HG03439 (cell line): ENCODE measurements around the gene RPS3.
"Not testable (repeated sequence)": the region's sequence is repeated elsewhere in the genome, so short reads cannot be mapped to it uniquely, and the experiment has no call there.

ENCODE experiments used
- ATAC-seq: cut with Tn5 transposase; IDR thresholded peaks from one replicate; pipeline ENCODE4 v1.9.1; 2021; ENCODE audit warnings: mild to moderate bottlenecking, moderate library complexity; ENCODE audit not compliant: unreplicated experiment

RPS3 gene

DNA sequence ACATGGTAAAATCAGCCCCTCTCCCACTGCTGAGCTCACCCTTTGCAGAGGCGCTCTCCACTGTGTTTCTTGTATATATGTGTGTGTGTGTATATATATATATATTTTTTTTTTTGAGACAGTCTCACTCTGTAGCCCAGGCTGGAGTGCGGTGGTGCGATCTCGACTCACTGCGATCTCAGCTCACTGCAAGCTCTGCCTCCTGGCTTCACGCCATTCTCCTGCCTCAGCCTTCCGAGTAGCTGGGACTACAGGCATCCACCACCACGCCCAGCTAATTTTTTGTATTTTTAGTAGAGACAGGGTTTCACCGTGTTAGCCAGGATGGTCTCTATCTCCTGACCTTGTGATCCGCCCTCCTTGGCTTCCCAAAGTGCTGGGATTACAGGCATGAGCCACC lies 13.8 kb downstream of the RPS3 start:
- ATAC-seq, result not testable (repeated sequence)

DNA sequence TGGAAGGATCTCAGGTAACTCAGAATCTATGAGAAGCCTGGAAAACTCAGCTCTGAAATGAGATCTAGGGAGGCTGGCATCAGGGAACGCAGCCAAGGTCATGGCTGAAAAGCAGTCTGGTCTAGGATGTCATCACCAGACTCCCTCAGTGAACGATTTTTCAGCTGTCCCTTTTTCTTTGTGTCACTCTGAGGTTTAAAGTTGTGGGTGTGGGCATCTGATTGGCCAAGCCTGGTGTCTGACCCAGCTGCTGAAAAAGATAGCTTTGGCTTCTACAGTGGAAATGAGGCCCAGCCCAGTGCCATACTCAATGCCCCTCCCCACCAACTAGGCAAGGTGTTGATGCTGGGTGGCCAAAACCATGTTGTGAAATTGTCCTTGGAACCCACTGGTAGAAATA lies 14.5 kb downstream of the RPS3 start:
- no peak for ATAC-seq

- no peak for ATAC-seq
These were observed 21.1 kb downstream of the RPS3 start for GRCh38 chr11:75420224-75421034.

GRCh38 chr11:75421035-75421602 lies 21.8 kb downstream of the RPS3 start:
- ATAC-seq, result no peak

GRCh38 chr11:75421902-75422247 lies 22.6 kb downstream of the RPS3 start:
- ATAC-seq, result no peak

- no peak for ATAC-seq
These were observed 23.2 kb downstream of the RPS3 start for GRCh38 chr11:75422248-75423231.

DNA sequence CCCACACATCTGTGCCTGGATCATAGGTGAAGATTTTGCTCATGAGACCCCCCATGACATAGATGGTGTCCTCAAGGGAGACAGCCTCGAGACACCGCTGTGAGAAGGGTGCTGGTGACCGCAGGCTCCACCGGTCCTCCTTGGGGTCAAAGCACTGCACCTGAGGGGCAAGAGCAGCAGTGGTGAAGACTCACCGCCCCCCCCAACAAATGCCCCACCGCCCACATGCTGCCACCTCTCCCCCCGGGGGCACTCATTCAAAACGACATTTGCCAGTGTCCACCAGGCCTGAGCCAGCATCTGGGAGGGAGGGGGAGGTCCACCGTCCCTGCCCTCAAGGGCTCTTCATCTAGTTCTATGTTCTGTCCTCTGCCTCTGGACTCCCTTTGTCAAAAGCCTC lies 24.4 kb downstream of the RPS3 start:
- no peak for ATAC-seq

GRCh38 chr11:75424396-75424795 lies 25.1 kb downstream of the RPS3 start:
- no peak for ATAC-seq

- no peak for ATAC-seq
These were observed 26.1 kb downstream of the RPS3 start for GRCh38 chr11:75425422-75425821.

DNA sequence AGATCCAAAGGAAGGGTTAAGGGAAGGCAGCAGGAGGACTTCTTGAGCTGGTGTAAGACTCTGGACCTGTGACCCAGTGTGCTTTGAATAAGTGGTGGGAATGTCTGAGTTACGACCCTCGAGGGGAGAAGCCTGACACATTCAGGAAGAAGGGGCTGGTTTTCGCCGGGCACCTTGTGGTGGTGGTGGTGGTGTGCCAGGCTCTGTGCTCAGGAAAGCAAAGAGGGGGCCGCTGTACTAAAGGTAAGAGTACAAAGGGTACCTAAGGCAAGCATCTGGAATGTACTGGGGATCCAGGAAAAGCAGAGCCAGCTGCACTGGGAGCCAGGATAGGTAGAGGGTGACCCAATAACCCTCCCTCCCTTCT lies 27.4 kb downstream of the RPS3 start:
- ATAC-seq, result no peak

DNA sequence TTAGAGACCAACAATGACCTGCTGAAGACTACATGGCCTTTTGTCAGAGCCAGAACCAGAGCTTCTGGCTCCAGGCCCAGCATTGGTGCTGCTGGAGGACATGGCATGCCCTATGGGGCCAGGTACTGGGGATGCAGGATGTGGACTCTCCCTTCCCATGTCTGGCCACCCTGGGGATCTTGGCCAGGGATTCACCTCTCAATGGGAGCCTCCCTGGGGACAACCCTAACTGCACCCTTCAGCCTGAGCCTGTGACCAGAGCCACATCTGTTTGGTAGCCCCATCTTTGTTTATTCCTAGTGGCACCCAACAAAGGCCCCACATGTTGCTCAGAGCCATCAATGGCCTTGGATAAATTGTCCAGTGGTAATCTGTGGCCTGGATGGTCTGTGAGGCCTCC lies 27.9 kb downstream of the RPS3 start:
- ATAC-seq, result no peak

DNA sequence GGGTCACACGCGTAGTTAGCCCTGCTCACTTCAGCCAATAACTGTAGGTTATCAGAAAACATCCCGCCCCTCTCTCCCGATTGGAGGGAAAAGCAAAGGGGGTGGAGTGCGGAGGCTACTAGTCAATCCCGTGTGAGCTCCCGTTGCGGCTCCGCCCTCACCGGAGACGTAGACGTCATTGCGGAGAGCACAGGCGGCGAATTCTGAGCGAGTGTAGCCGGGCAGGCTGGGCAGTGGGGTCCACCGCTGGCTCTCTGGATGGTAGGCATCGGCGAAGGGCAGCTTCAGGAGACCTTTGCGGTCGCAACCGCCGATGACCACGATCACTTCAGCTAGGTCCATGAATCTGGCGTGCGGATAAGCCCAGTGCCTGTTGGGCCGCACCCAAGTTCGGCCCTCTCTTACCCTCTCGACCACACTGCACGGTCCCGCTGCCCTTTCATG lies 29.0 kb downstream of the RPS3 start:
- ATAC-seq, result no peak

- no peak for ATAC-seq
These were observed 29.8 kb downstream of the RPS3 start for GRCh38 chr11:75428989-75429640.

DNA sequence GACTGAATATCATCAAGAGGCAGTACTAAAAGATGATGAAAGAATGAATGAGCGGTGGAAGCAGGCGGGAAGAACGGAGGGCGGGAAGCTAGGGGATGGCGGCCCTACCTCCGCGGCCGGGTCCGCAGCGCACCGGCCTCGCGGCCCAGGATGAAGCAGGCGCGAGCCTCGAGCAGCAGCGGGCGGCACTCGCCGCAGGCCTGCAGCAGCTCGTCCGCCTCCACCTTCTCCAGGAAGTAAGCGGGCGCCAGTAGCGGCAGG lies 30.3 kb downstream of the RPS3 start:
- no peak for ATAC-seq

DNA sequence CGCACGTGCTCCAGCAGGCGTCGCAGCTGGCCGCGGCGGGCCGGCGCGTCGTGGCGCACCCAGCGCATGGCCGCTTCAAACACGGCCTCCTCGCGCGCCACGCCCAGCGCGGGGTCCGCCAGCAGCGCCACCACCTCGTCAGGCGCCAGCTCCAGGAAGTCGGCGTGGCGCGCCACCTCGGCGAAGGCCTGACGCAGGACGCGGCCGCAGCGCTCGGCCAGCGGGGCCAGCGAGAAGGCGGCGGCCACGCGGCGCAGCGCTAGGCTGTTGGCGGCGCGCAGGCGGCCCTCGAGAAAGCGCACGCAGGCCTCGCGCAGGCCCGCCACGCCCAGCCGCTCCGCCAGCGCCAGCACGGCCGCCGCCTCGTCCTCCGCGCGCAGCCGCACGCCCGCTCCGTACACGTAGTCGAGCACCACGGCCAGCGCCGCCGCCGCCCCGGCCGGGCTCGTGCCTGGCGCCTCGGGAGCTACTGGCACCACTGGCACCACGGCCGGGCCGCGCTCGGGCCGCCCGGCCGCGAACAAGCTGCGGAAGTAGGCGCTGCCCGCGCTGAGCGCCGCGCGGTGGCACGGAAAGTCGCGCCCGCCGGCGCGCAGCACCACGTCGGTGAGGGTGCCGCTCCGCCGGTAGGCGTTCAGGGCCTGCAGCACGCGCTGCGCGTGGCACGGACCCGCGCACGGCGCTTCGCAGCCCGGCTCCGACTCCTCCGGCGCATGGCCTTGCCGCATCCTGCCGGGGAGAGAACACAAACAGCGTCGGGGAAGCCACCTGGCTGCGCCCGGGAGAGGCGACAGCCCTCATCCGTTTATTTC lies 30.8 kb downstream of the RPS3 start:
- no peak for ATAC-seq

GRCh38 chr11:75430714-75431532 lies 31.6 kb downstream of the RPS3 start:
- ATAC-seq, result no peak

DNA sequence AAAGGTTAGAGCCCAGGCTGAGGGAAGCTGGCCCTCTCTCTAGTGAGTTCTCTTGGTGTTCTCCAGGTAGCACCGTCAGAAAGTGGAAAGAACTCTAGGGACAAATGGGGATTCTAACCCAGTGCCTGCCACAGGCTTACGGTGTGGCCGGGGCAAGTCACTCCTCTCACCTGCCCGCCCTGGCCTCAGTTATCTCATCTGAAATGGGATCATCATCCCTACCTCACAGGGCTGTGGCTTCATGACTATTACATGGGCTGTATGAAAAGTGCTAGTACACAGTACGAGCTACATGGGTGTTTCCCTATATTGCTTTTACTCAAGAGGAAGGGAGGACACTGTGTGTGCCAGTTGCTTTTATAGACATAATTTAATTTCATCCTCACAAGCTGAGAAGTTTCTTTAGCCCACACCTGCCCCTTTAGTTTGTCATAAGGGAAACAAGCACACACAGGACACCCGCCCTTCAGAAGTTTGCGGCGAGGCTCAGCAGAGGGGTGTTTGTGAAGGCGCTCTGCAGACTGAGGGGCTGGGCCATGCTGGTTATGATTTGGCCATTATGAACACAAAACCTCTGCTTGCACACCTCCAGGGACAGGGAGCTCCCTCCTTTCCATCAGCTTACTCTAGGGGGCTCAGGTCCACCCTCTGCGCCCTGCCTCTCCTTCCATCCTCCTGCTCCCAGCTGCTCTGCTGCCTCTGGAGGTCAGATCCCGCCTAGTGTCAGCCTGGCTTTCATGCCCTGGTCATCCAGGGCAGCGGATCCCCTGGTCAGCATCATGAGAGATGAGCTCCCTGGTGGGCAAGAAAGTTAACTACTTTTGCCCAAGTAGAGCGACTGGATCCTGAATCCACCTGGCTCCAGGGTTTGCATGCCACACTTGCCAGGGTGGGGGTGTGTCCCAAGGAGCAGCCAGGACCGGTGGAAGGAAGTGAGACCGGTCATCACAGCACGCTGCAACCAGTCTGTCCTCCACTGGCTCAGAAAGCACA lies 32.5 kb downstream of the RPS3 start:
- ATAC-seq, result no peak

DNA sequence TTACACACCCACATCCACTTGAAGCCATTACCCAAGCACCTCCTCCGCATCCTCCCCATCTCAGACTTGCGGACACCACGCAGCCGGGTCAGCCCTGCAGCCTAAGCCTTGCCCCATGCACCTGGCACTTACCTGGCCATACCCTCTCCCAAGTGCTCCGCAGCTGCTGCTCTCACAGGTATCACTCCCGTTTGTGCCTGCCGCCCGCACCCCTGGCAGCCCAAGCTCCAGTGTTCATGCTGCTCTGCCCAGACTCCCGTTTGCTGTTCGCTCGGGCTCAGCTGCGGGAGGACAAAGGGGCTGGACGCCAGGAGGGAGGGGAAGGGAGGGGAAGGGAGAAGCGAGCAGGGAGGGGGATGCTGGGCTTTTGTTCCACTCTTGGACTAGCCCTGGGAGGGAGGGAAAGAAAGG lies 33.6 kb downstream of the RPS3 start, which contains the start of gene KLHL35:
TSS of gene KLHL35 (minus strand) at position 293 of the 411 bp plus-strand sequence. CDS start 2,574 bp downstream, outside the sequence.
- ATAC-seq, result no peak
